Liver (tissue), 9 donors: ENCODE results near the gene GGNBP2. TPM values are rescaled to one million over a fixed set of nuclear protein-coding genes. Genes with fewer than 3 reads are reported as not detected.

Experiments used
- DNase-seq: peaks from one replicate; pipeline ENCODE4 v3.0.0-alpha.2; 2017; ENCODE audit warnings: low spot score
- H3K27ac ChIP-seq, 2 donors: one replicate each; pipeline ENCODE4 v1.7.0; 2013; ENCODE audit warnings: inconsistent platforms in 2 of 2, low read length in 2 of 2, control low read depth in 1 of 2, low read depth in 1 of 2, mild to moderate bottlenecking in 1 of 2
- H3K27me3 ChIP-seq, 4 donors: one replicate each; pipeline versions ENCODE4 v1.6.1 to v1.7.0; 2013; ENCODE audit warnings: low read length in 3 of 4, inconsistent platforms in 1 of 4, mild to moderate bottlenecking in 1 of 4, moderate library complexity in 1 of 4; ENCODE audit not compliant: control insufficient read depth in 4 of 4, insufficient read depth in 4 of 4
- H3K36me3 ChIP-seq, 4 donors: one replicate each; pipeline versions ENCODE4 v1.6.1 to v1.7.0; 2013; ENCODE audit warnings: low read length in 3 of 4, mild to moderate bottlenecking in 3 of 4, low read depth in 1 of 4, moderate library complexity in 1 of 4; ENCODE audit not compliant: control insufficient read depth in 4 of 4, insufficient read depth in 3 of 4
- H3K4me1 ChIP-seq, 4 donors: one replicate each; pipeline versions ENCODE4 v1.6.1 to v1.7.0; 2013; ENCODE audit warnings: low read length in 3 of 4, mild to moderate bottlenecking in 3 of 4, moderate library complexity in 1 of 4; ENCODE audit not compliant: control insufficient read depth in 4 of 4, insufficient read depth in 4 of 4
- H3K4me3 ChIP-seq, 3 donors: one replicate each; pipeline versions ENCODE4 v1.6.1 to v1.7.0; 2013; ENCODE audit warnings: low read length in 3 of 3, control low read depth in 1 of 3, low read depth in 1 of 3, mild to moderate bottlenecking in 1 of 3
- H3K9ac ChIP-seq, 2 donors: one replicate each; pipeline ENCODE4 v1.7.0; 2013; ENCODE audit warnings: low read length in 2 of 2, mild to moderate bottlenecking in 2 of 2, moderate library complexity in 2 of 2, control low read depth in 1 of 2, low read depth in 1 of 2
- H3K9me3 ChIP-seq, 4 donors: one replicate each; pipeline versions ENCODE4 v1.6.1 to v1.7.0; 2013; ENCODE audit warnings: low read length in 3 of 4; ENCODE audit not compliant: control insufficient read depth in 4 of 4
- CTCF ChIP-seq: fragments of 150-350 bp; IDR thresholded peaks from 2 replicates; pipeline ENCODE4 v1.5.1; 2017; ENCODE audit warnings: improper control_type of control experiment, low read depth, low read length; ENCODE audit not compliant: missing input control
- EGR1 ChIP-seq, 2 donors: IDR thresholded peaks; 2 replicates each; pipeline ENCODE4 v1.6.1; 2016 to 2018; ENCODE audit warnings: antibody characterized with exemption in 2 of 2, low read depth in 2 of 2
- FOXA1 ChIP-seq: IDR thresholded peaks from 2 replicates; pipeline ENCODE4 v1.6.1; 2016; ENCODE audit warnings: antibody characterized with exemption
- FOXA2 ChIP-seq: IDR thresholded peaks from 2 replicates; pipeline ENCODE4 v1.6.1; 2016; ENCODE audit warnings: antibody characterized with exemption
- GABPA ChIP-seq, 2 donors: IDR thresholded peaks in 1 of 2; conservative IDR thresholded peaks in 1 of 2; 2 replicates each; pipeline ENCODE4 v1.6.1; 2016; ENCODE audit warnings: antibody characterized with exemption in 2 of 2, mild to moderate bottlenecking in 1 of 2, moderate library complexity in 1 of 2
- HNF4A ChIP-seq, 2 donors: conservative IDR thresholded peaks; 2 replicates each; pipeline ENCODE4 v1.6.1; 2016; ENCODE audit warnings: antibody characterized with exemption in 2 of 2, mild to moderate bottlenecking in 2 of 2
- HNF4G ChIP-seq: IDR thresholded peaks from 2 replicates; pipeline ENCODE4 v1.6.1; 2016; ENCODE audit warnings: antibody characterized with exemption
- JUND ChIP-seq, 2 donors: IDR thresholded peaks; 2 replicates each; pipeline ENCODE4 v1.6.1; 2016; ENCODE audit warnings: antibody characterized with exemption in 2 of 2
- NR2F2 ChIP-seq: IDR thresholded peaks from 2 replicates; pipeline ENCODE4 v1.6.1; 2016; ENCODE audit warnings: antibody characterized with exemption
- RAD21 ChIP-seq, 2 donors: IDR thresholded peaks; 2 replicates each; pipeline ENCODE4 v1.6.1; 2016; ENCODE audit warnings: antibody characterized with exemption in 2 of 2, mild to moderate bottlenecking in 2 of 2
- RXRA ChIP-seq, 2 donors: IDR thresholded peaks; 2 replicates each; pipeline ENCODE4 v1.6.1; 2017 to 2018; ENCODE audit warnings: antibody characterized with exemption in 2 of 2, mild to moderate bottlenecking in 1 of 2
- SP1 ChIP-seq: IDR thresholded peaks from 2 replicates; pipeline ENCODE4 v1.6.1; 2018; ENCODE audit warnings: antibody characterized with exemption, mild to moderate bottlenecking
- TAF1 ChIP-seq: conservative IDR thresholded peaks from 2 replicates; pipeline ENCODE4 v1.6.1; 2016; ENCODE audit warnings: antibody characterized with exemption, mild to moderate bottlenecking
- YY1 ChIP-seq: IDR thresholded peaks from 2 replicates; pipeline ENCODE4 v1.6.1; 2016; ENCODE audit warnings: antibody characterized with exemption, mild to moderate bottlenecking
- WGBS: extraction: QIAGEN DNeasy Blood & Tissue Kit; methylation state at CpG from one replicate; pipeline ENCODE4 v1.1.7; 2013; 5-methylcytosine and 5-hydroxymethylcytosine counted together
- polyA plus RNA-seq, 2 donors: library from polyadenylated mRNA; stranded (reverse) in 1 of 2; unstranded in 1 of 2; fragments of 200-250 nt in 1 of 2; fragments of >200 nt in 1 of 2; fragmentation: Nextera tagmentation in 1 of 2; extraction: Ambion mirVana in 1 of 2; gene quantifications; one replicate each; pipeline versions ENCODE4 v1.2.1 to v1.2.3, GENCODE V29; 2013 to 2015
- total RNA-seq, 2 donors: library from RNA; depleted of rRNA; stranded (reverse); fragments of >200 nt; gene quantifications; one replicate each; pipeline ENCODE4 v1.2.3, GENCODE V29; 2014
- TF ChIP-seq, protein P1 (sequence below): IDR thresholded peaks from 2 replicates; pipeline ENCODE4 v1.6.1; 2016; ENCODE audit warnings: antibody characterized with exemption
- TF ChIP-seq, protein P2 (sequence below): IDR thresholded peaks from 2 replicates; pipeline ENCODE4 v1.6.1; 2016; ENCODE audit warnings: antibody characterized with exemption
- TF ChIP-seq, protein P3 (sequence below): IDR thresholded peaks from 2 replicates; pipeline ENCODE4 v1.6.1; 2016; ENCODE audit warnings: antibody characterized with exemption, mild to moderate bottlenecking
- TF ChIP-seq, protein P4 (sequence below): IDR thresholded peaks from 2 replicates; pipeline ENCODE4 v1.6.1; 2016; ENCODE audit warnings: antibody characterized with exemption
- donor health status: healthy.
- donor health status: healthy.
- donor health status: healthy.
- donor health status: healthy.
- donor health status: healthy.

Gene GGNBP2
- total and polyA plus RNA-seq, 4 donors = 19.6 to 48.6 (median 34.3) TPM

GRCh38 chr17:36590082-36590481 lies 45.4 kb downstream of the GGNBP2 start:
- DNase-seq = no peak
- Histone ChIP-seq H3K4me3 (no peak overlapping the region), H3K9ac (no peak overlapping the region), H3K4me1 (peaks cover 5 to 22% (median 8%) of the 10 kb centered on the region in 4 donors), H3K27me3 (no peaks in the 10 kb centered on the region), H3K9me3 (no peaks in the 10 kb centered on the region), H3K27ac (no peak overlapping the region), H3K36me3 (peaks cover 11 to 36% (median 27%) of the 10 kb centered on the region in 4 donors)
- 57% methylated on average over 2 of the region's 2 CpGs for WGBS
- TF ChIP-seq GABPA (IDR thresholded peaks at IDR 0.05 in 1 of 2, conservative IDR thresholded peaks at IDR 0.05 in 1 of 2) (no peak), TAF1 (no peak), RXRA (IDR thresholded peaks at IDR 0.05) (no peak), FOXA2 (no peak), YY1 (no peak), EGR1 (IDR thresholded peaks at IDR 0.05; ENCODE audit: low read depth in 2 of 2) (no peak), RAD21 (IDR thresholded peaks at IDR 0.05) (no peak), JUND (IDR thresholded peaks at IDR 0.05) (no peak), CTCF (no peak), HNF4G (no peak), SP1 (no peak), NR2F2 (no peak), HNF4A (conservative IDR thresholded peaks at IDR 0.05) (no peak), FOXA1 (no peak)
- TF ChIP-seq, protein P1, sequence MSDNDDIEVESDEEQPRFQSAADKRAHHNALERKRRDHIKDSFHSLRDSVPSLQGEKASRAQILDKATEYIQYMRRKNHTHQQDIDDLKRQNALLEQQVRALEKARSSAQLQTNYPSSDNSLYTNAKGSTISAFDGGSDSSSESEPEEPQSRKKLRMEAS = no peak
- TF ChIP-seq, protein P2, sequence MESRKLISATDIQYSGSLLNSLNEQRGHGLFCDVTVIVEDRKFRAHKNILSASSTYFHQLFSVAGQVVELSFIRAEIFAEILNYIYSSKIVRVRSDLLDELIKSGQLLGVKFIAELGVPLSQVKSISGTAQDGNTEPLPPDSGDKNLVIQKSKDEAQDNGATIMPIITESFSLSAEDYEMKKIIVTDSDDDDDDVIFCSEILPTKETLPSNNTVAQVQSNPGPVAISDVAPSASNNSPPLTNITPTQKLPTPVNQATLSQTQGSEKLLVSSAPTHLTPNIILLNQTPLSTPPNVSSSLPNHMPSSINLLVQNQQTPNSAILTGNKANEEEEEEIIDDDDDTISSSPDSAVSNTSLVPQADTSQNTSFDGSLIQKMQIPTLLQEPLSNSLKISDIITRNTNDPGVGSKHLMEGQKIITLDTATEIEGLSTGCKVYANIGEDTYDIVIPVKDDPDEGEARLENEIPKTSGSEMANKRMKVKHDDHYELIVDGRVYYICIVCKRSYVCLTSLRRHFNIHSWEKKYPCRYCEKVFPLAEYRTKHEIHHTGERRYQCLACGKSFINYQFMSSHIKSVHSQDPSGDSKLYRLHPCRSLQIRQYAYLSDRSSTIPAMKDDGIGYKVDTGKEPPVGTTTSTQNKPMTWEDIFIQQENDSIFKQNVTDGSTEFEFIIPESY = no peak
- TF ChIP-seq, protein P3, sequence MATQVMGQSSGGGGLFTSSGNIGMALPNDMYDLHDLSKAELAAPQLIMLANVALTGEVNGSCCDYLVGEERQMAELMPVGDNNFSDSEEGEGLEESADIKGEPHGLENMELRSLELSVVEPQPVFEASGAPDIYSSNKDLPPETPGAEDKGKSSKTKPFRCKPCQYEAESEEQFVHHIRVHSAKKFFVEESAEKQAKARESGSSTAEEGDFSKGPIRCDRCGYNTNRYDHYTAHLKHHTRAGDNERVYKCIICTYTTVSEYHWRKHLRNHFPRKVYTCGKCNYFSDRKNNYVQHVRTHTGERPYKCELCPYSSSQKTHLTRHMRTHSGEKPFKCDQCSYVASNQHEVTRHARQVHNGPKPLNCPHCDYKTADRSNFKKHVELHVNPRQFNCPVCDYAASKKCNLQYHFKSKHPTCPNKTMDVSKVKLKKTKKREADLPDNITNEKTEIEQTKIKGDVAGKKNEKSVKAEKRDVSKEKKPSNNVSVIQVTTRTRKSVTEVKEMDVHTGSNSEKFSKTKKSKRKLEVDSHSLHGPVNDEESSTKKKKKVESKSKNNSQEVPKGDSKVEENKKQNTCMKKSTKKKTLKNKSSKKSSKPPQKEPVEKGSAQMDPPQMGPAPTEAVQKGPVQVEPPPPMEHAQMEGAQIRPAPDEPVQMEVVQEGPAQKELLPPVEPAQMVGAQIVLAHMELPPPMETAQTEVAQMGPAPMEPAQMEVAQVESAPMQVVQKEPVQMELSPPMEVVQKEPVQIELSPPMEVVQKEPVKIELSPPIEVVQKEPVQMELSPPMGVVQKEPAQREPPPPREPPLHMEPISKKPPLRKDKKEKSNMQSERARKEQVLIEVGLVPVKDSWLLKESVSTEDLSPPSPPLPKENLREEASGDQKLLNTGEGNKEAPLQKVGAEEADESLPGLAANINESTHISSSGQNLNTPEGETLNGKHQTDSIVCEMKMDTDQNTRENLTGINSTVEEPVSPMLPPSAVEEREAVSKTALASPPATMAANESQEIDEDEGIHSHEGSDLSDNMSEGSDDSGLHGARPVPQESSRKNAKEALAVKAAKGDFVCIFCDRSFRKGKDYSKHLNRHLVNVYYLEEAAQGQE = no peak
- TF ChIP-seq, protein P4, sequence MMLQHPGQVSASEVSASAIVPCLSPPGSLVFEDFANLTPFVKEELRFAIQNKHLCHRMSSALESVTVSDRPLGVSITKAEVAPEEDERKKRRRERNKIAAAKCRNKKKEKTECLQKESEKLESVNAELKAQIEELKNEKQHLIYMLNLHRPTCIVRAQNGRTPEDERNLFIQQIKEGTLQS = no peak
